GM20431 (cell line): ENCODE results near the gene MCC.

Source experiments
- in situ Hi-C: fragments of 300-500 bp; cut with MseI, MboI; formaldehyde crosslinking; loops from one replicate; pipeline ENCODE4 v1.15.0; 2020; ENCODE audit warnings: low sequenced_read_pairs; ENCODE audit not compliant: unreplicated experiment

Gene MCC

DNA sequence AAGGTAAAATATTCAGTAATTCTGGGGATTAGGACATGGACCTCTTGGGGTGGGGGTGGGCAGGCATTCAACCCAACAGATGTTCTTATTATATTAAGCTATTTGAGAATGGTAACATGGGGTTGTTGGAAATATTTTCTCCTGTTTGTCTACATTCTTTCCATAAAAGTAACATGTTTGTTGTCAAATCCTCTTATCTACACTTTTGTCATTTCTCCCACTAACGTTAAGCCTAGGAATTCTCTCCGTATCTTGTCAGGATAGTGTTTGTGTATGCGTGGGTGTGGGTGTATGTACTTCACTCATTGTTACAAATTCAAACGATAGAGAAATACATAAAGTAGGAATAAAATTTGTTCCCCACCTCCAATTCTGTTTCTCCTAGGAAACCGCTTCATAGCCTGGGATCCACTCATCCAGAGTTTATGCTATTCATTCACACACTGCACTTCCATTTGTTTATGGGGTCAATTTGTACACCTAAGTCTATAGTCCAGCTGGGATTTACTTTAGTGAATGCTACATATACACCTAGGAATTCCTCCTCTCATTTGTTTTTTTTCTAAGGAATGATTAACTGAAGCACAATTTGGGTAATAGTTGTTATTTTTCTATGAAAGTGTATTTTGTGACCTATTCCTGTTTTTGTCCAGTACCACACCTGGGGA, 294.8 kb downstream of the MCC start:
- in situ Hi-C loops = no loop called here

DNA sequence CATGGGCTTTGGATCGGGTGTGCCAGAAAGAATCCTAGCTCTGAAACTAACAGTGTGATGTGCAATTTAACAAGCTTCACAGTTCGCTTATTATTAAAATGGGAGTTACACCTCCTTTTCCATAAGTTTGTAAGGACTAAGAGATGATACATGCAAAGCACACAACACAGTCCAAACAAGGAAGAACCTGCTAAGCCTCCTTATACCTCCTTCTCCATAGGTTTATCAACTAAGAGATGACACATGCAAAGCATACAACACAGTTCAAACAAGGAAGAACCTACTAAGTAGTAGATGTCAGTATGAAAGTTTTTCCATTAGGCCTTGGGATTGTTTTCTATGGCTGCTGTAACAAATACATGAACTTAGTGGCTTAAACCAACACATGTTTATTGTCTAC, 295.7 kb downstream of the MCC start:
- in situ Hi-C loops = no loop called here

DNA sequence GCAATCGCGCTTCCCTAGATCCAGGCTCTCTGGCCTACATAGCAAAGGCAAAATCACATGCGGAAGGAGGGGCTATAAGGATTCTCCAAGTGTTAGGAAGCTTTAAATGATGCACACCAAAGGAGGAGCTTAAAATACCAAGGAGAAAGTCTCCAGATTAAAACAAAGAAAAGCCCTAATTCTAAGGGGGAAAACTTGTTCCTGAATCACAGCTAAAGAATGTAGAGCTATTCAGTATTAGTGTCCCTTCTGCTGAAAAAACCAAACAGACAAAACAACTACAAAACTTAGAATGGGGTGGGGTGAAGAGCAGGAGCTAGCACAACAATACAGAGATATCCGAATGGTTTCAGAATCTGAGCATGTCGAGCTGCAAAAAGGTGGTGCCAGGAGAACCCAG, 297.9 kb downstream of the MCC start:
- in situ Hi-C loops = no loop called here

- in situ Hi-C loops = no loop called here
Measured at GRCh38 chr5:113189291-113189690, 299.0 kb downstream of the MCC start.

DNA sequence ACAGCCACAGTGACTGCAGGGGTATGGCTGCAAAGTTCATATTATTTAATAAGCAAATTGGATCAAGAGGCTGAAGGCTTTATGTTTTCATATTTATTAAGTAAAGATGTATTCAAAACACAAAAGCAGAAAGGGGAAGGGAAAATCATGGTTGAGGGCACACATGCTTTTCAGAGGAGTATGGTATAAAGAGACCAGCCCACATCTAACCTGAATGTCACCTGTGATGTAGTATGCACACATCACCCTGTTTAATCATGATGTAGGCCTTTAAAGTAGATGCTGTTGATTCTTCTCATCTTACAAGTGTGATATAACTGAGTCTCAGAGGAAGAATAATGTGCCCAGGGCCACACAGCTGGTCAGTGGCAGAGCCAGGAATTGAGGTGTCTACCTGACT, 299.8 kb downstream of the MCC start:
- in situ Hi-C loops = no loop called here

GRCh38 chr5:113187906-113188305, 300.3 kb downstream of the MCC start:
- in situ Hi-C loops = no loop called here

DNA sequence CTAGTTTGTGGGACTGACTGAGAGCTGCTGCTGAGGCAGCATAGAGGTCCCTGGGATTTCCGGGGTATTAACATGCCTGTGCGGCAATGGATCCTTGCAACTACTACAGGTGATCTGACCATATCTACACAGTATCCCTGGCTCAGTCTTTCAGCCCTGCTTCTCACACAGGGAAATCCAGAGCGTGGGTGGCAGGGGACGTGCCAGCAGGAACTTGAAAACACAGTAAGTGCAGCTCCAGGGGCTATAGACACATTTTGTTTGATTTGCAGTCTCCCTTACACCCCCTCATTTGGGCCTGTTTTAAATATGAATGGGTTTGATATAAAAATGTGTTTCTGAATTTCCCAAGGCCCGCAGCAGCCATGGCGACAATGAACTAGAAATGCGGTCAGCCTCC, 302.2 kb downstream of the MCC start:
- in situ Hi-C loops = no loop called here

DNA sequence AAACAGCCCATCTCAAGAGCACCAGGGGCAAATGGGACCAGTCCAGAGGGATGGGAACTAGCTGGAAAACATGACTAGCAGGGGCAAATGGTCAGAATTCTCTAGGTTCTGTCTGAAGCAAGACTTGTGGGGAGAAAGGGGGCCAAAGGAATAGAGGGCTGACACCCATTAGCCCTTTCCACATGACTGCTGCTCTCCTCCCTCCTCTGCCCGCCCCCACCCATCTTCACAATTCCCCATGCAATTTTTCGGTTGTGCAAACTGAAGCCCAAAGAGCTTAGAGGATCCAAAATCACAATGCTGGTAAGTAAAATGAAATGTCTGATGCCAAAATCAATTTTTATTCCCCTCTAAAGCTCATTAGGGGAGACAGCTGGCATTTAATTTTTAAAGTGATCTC, 304.6 kb downstream of the MCC start:
- in situ Hi-C loops = no loop called here

GRCh38 chr5:113182658-113183344, 305.5 kb downstream of the MCC start:
- in situ Hi-C loops = no loop called here

DNA sequence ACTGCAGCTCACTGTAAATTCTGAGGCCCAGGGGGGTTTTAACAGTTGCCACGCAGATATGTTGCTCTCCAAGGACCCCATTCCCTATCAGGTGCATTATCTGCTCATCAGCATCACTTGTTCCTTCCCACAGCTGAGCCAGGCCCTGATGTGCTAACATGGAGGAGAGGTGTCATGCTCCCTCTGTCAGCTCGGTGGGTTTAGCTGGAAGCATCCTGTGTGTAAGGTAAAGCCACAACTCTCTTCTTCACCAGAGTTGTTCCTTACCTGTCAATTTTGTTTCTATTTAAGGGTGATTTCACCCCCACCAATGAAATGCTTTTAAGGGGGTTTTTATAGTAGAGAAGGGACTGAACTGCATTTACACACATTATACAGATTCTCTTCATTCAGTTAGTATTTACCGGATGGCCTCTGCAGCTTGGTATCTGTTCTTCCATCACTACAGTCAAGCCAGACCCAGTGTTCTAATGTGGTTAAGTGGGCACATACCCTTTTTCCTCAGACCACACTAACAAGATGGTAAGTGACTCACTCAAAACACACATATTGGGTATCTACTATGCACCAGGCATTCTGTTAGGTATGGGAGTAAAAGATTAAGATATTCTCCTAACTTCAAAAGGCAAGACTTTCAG, 306.3 kb downstream of the MCC start:
- in situ Hi-C loops = no loop called here

- in situ Hi-C loops = no loop called here
Measured at GRCh38 chr5:113181409-113181808, 306.8 kb downstream of the MCC start.

- in situ Hi-C loops = no loop called here
Measured at GRCh38 chr5:113179156-113179555, 309.1 kb downstream of the MCC start.

GRCh38 chr5:113178073-113178779, 310.0 kb downstream of the MCC start:
- in situ Hi-C loops = no loop called here

DNA sequence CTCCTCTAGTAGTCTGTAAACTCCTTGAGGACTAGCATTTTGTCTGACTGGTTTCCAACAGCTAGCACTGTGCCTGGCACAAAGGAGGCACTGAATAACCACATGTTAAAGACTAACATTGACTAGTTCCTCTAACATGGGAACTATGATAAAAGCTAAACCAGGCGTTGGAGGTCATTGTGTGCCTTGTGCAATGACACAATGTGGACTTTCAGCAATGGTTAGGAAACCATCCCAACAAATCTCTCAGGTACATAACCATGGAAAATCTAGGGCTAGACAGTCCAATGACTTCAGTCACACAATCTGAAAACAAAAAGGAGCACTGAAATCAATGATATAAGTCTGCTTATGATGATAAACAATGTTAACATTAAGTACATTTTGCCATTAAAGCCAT, 311.0 kb downstream of the MCC start:
- in situ Hi-C loops = no loop called here

- in situ Hi-C loops = no loop called here
Measured at GRCh38 chr5:113176734-113177133, 311.5 kb downstream of the MCC start.

GRCh38 chr5:113176196-113176595, 312.1 kb downstream of the MCC start:
- in situ Hi-C loops = no loop called here

DNA sequence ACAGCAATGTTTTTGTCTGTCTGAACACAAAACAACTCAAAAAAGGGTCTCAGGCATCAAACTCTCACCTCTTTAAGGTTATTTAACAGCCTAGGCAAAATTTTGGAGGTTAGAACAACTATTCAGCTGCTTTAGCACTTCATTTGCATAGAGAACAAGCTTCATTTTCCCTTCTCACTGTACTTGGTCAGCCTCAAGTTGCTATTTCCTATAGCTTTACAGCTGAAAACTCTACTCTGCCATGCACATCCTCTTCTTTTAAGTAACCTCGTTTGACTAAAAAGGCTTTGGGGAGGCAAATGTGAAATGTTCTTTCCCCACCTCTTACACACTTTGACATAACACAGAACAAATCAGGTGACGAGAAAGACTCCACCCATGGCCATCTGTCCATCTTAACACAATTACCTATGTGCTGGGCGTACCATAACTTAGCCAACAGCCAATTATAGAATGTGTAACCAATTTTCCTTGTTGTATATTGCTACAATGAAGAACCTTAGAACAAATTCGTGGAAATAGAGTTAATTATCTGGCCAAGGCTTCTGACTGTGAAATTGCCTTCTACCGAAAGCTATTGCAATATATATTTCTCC, 315.9 kb downstream of the MCC start:
- in situ Hi-C loops = no loop called here

DNA sequence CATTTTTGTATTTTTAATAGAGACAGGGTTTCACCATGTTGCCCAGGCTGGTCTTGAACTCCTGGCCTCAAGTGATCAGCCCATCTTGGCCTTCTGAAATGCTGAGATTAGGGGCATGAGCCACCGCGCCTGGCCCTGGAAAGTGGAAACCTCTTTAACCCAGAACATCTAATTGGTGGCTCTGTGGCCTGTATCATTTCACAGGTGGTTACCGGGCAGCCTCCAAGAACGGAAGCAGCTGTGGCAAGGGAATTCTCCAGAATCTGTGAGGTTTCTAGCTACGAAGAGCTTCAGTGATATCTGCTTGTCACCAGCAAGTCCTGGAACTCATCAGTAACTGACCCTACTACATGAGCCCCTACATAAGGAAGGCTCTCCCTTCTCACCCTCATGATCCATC, 316.7 kb downstream of the MCC start:
- in situ Hi-C loops = no loop called here

- in situ Hi-C loops = no loop called here
Measured at GRCh38 chr5:113170707-113171106, 317.5 kb downstream of the MCC start.

GRCh38 chr5:113169720-113170119, 318.5 kb downstream of the MCC start:
- in situ Hi-C loops = no loop called here

DNA sequence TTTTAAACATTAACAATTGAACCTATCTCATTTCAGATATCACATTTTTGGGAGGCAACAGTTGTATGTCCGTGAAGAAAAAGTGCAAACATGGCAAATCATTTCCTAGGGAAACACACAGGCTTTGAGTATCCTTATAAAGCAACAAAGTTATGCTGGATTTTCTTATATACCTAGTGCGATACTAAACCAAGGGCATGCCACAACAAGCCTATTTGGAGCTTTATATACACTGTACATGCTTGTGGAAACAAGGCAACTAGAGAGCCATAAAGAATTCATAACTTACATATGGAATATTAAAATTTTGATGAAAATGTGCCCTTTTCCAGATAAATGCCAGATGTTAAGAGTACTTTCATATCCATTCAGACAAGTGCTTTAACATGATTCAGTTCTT, 320.3 kb downstream of the MCC start:
- in situ Hi-C loops = no loop called here
